Heart left ventricle (tissue), 13 donors: ENCODE results near the gene RBM27.
"Not testable (repeated sequence)": the region's sequence is repeated elsewhere in the genome, so short reads cannot be mapped to it uniquely, and the experiment has no call there.

Experiments used
- POLR2A ChIP-seq, 2 donors: fragments of 450-650 bp; IDR thresholded peaks; one replicate each; pipeline ENCODE4 v1.6.1; 2017; ENCODE audit warnings: antibody characterized with exemption in 2 of 2, mild to moderate bottlenecking in 2 of 2, moderate library complexity in 2 of 2
- TF ChIP-seq, protein P1 (sequence below), 12 donors: fragments of 200-600 bp; sonication (generic) in 4 of 12; IDR thresholded peaks; one replicate each; pipeline versions ENCODE4 v1.5.0 to v1.8.0; 2018 to 2022; ENCODE audit warnings: antibody characterized with exemption in 12 of 12, mild to moderate bottlenecking in 5 of 12
- donor health status: ischemic (EF 13 %, LVEDD 7.1; RV severe dilation, severe dysfunction).
- donor health status: DM: no; HTN: yes; CAD: no.
- donor health status: DM: no; HTN: no; CAD: no.
- donor health status: ischemic (EF 25% LVEDD 6.9; RV normal size, moderate dysfunction).
- donor health status: ischemic (EF 25% LVEDD 5.7; RV mildly dilated, moderate dysfunction).
- donor health status: ischemic (EF 35%, LVEDD 5.7; RV mildly dilated, moderate dysfunction).
- donor health status: nonischemic (EF 11% LVEDD 7.7; RV severe dilation, severe dysfunction).
- donor health status: DM: yes; HTN: yes; CAD: no.
- donor health status: PGD.
- donor health status: ischemic (EF 29% LVEDD 5.4; RV normal size, mild dysfunction).
- donor health status: nonischemic (EF 23%, LVEDD 6.1; RV moderate dilation, normal function).

DNA sequence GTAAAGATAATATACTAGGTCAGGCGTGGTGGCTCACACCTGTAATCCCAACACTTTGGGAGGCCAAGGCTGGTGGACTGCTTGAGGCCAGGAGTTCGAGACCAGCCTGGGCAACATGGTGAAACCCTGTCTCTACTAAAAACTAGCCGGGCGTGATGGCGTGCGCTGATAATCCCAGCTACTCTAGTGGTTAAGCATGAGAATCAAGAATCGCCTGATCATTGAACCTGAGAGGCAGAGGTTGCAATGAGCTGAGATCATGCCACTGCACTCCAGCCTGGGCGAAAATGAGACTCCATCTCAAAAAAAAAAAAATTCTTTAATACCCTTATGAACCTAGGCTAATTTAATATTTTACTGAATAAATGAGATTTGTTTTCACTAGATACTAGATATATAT, 30.4 kb upstream of the RBM27 start:
- TF ChIP-seq, protein P1, sequence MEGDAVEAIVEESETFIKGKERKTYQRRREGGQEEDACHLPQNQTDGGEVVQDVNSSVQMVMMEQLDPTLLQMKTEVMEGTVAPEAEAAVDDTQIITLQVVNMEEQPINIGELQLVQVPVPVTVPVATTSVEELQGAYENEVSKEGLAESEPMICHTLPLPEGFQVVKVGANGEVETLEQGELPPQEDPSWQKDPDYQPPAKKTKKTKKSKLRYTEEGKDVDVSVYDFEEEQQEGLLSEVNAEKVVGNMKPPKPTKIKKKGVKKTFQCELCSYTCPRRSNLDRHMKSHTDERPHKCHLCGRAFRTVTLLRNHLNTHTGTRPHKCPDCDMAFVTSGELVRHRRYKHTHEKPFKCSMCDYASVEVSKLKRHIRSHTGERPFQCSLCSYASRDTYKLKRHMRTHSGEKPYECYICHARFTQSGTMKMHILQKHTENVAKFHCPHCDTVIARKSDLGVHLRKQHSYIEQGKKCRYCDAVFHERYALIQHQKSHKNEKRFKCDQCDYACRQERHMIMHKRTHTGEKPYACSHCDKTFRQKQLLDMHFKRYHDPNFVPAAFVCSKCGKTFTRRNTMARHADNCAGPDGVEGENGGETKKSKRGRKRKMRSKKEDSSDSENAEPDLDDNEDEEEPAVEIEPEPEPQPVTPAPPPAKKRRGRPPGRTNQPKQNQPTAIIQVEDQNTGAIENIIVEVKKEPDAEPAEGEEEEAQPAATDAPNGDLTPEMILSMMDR (IDR thresholded peaks at IDR 0.05): not testable (repeated sequence)
- TF ChIP-seq POLR2A (IDR thresholded peaks at IDR 0.05): not testable (repeated sequence)
